Erythroblast (primary cell): ENCODE measurements around the gene KCNJ15.

Source experiments
- GATA1 ChIP-seq: IDR thresholded peaks from 2 replicates; pipeline ENCODE4 v1.6.1; 2011; ENCODE audit warnings: low read depth, mild to moderate bottlenecking, control low read depth, low read length, moderate library complexity
- POLR2A ChIP-seq: IDR thresholded peaks from 2 replicates; pipeline ENCODE4 v1.6.1; 2011; ENCODE audit warnings: mild to moderate bottlenecking, low read length

GRCh38 chr21:38322311-38322950 lies 65.6 kb downstream of the KCNJ15 start:
- TF ChIP-seq POLR2A (no peak), GATA1 (no peak)
